Measurements from ENCODE around the gene APBA1.

The APBA1 gene

GRCh38 chr9:69574057-69574456 lies 98.1 kb downstream of the APBA1 start:
- no peak for DNase-seq

- DNase-seq = no peak
Observed at GRCh38 chr9:69573651-69574050, 98.5 kb downstream of the APBA1 start.

GRCh38 chr9:69572611-69573010 lies 99.6 kb downstream of the APBA1 start:
- no peak for DNase-seq

GRCh38 chr9:69571032-69571431 lies 101.1 kb downstream of the APBA1 start:
- no peak for DNase-seq

- no peak for DNase-seq
Observed at GRCh38 chr9:69569738-69570451, 102.3 kb downstream of the APBA1 start.

GRCh38 chr9:69564557-69564956 lies 107.6 kb downstream of the APBA1 start:
- DNase-seq = no peak

GRCh38 chr9:69559126-69559525 lies 113.0 kb downstream of the APBA1 start:
- DNase-seq = no peak

GRCh38 chr9:69556707-69557106 lies 115.5 kb downstream of the APBA1 start:
- DNase-seq = no peak

GRCh38 chr9:69555802-69556201 lies 116.4 kb downstream of the APBA1 start:
- DNase-seq = no peak

GRCh38 chr9:69554945-69555344 lies 117.2 kb downstream of the APBA1 start:
- DNase-seq = no peak

- DNase-seq = no peak
Observed at GRCh38 chr9:69549310-69550202, 122.6 kb downstream of the APBA1 start.

GRCh38 chr9:69548681-69549080 lies 123.5 kb downstream of the APBA1 start:
- DNase-seq = no peak

- DNase-seq = no peak
Observed at GRCh38 chr9:69546265-69546664, 125.9 kb downstream of the APBA1 start.

- no peak for DNase-seq
Observed at GRCh38 chr9:69542942-69543704, 129.0 kb downstream of the APBA1 start.

- no peak for DNase-seq
Observed at GRCh38 chr9:69542058-69542457, 130.1 kb downstream of the APBA1 start.

- DNase-seq = no peak
Observed at GRCh38 chr9:69535911-69536310, 136.3 kb downstream of the APBA1 start.

- DNase-seq = no peak
Observed at GRCh38 chr9:69535286-69535832, 136.8 kb downstream of the APBA1 start.

GRCh38 chr9:69532396-69532795 lies 139.8 kb downstream of the APBA1 start:
- DNase-seq = no peak

GRCh38 chr9:69527454-69527853 lies 144.7 kb downstream of the APBA1 start:
- no peak for DNase-seq

GRCh38 chr9:69526699-69527098 lies 145.5 kb downstream of the APBA1 start:
- DNase-seq = no peak

- no peak for DNase-seq
Observed at GRCh38 chr9:69519470-69520240, 152.5 kb downstream of the APBA1 start.

Data from activated CD4-positive, alpha-beta T cell treated with anti-CD3 and anti-CD28 coated beads for 4 hours (primary cell).